ENCODE data around the gene MACROD2.

MACROD2 gene

DNA sequence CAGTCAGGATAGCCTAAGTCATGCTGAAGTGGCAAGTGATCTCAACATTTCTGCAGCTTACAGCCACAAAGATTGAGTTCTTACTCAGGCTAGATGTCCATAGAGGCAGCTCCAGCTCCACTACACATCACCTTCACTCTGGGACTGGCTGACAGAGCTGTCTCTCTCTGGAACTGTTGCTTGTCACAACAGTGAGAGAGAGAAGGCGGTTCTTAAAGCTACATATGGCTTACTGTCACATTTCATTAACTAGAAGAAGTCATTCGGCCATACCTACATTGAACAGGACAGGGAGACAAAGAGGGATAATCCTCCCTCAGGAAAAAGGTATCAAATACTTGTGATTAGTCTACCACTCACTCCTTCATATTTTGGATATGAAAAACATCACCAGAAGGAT is 1257.0 kb downstream of the MACROD2 start:
- no peak for TF ChIP-seq POLR2AphosphoS5 (IDR thresholded peaks at IDR 0.05; ENCODE audit: low read depth, low read length)
- no peak for TF ChIP-seq FOXP2 (optimal IDR thresholded peaks at IDR 0.05; ENCODE audit: borderline replicate concordance, extremely low read depth, extremely low read length, insufficient read depth)
- no peak for TF ChIP-seq TAF1 (IDR thresholded peaks at IDR 0.05; ENCODE audit: borderline replicate concordance, insufficient read depth, low read length)
- TF ChIP-seq, protein P1, sequence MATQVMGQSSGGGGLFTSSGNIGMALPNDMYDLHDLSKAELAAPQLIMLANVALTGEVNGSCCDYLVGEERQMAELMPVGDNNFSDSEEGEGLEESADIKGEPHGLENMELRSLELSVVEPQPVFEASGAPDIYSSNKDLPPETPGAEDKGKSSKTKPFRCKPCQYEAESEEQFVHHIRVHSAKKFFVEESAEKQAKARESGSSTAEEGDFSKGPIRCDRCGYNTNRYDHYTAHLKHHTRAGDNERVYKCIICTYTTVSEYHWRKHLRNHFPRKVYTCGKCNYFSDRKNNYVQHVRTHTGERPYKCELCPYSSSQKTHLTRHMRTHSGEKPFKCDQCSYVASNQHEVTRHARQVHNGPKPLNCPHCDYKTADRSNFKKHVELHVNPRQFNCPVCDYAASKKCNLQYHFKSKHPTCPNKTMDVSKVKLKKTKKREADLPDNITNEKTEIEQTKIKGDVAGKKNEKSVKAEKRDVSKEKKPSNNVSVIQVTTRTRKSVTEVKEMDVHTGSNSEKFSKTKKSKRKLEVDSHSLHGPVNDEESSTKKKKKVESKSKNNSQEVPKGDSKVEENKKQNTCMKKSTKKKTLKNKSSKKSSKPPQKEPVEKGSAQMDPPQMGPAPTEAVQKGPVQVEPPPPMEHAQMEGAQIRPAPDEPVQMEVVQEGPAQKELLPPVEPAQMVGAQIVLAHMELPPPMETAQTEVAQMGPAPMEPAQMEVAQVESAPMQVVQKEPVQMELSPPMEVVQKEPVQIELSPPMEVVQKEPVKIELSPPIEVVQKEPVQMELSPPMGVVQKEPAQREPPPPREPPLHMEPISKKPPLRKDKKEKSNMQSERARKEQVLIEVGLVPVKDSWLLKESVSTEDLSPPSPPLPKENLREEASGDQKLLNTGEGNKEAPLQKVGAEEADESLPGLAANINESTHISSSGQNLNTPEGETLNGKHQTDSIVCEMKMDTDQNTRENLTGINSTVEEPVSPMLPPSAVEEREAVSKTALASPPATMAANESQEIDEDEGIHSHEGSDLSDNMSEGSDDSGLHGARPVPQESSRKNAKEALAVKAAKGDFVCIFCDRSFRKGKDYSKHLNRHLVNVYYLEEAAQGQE (IDR thresholded peaks at IDR 0.05; ENCODE audit: insufficient read depth in 1 of 2, low read depth in 2 of 2, low read length in 2 of 2) = no peak
- TF ChIP-seq SIN3A (IDR thresholded peaks at IDR 0.05; ENCODE audit: borderline replicate concordance, insufficient read depth, low read length) = no peak

DNA sequence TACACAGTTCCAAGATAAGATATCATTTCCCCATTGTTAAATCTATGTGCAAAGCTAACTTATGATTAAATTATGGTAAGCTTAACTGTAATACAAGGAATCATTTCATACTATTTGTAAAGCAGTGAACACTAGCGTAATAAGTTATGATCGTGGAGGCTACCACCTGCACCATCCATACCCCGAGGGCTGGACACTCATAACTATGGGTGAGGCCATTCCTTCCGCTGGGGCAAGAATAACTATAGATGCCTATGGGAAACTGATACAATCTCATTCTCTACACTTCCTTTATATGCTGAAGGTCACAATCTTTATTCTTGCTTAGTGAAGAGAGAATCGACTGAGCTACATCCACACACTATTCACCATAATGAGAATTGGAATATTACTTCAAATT is 1258.1 kb downstream of the MACROD2 start:
- TF ChIP-seq POLR2AphosphoS5 (IDR thresholded peaks at IDR 0.05; ENCODE audit: low read depth, low read length) (no peak), SIN3A (IDR thresholded peaks at IDR 0.05; ENCODE audit: borderline replicate concordance, insufficient read depth, low read length) (no peak), TAF1 (IDR thresholded peaks at IDR 0.05; ENCODE audit: borderline replicate concordance, insufficient read depth, low read length) (no peak), FOXP2 (optimal IDR thresholded peaks at IDR 0.05; ENCODE audit: borderline replicate concordance, extremely low read depth, extremely low read length, insufficient read depth) (no peak)
- TF ChIP-seq, protein P1 (IDR thresholded peaks at IDR 0.05; ENCODE audit: insufficient read depth in 1 of 2, low read depth in 2 of 2, low read length in 2 of 2) = no peak

DNA sequence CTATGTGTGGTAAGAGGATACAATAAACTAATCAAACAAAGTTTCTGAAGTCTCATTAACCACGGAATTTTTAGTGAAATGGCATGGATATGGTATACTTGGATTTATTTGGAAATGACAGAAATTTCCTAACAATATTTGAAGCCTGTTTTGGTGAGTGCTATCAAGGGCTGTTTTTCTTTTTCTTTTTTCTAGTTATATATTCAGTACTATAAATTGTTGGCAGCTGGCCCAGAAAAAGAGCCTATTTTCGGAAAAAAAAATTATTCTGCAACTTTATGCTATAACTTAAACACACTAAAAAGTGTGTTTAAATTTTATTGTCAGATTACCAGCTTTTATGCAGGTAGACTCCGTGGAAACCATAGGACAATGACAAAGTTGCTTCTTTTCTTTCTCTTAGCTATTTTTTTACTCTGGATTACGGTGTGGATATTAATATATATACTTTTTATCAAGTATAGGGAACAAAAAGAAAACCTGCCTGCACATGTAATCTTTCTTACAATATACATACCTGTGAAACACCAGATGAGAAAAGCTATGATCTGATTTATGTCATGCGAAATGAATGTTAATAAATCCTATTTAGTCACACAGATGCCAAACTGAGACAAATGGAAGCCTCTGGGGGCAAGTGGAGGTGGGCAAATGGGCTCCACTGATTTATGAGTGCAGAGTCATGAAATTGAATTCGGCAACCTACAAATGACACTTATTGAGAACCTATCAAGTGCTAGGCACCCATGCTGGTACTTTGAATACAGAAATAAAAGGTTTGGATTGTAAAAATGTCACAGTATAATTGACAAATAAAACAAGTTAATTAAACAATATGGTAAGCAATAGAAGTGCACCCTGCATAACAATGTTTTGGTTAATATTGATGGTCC is 1261.6 kb downstream of the MACROD2 start:
- TF ChIP-seq TAF1 (IDR thresholded peaks at IDR 0.05; ENCODE audit: borderline replicate concordance, insufficient read depth, low read length) (no peak), FOXP2 (optimal IDR thresholded peaks at IDR 0.05; ENCODE audit: borderline replicate concordance, extremely low read depth, extremely low read length, insufficient read depth) (no peak), POLR2AphosphoS5 (IDR thresholded peaks at IDR 0.05; ENCODE audit: low read depth, low read length) (no peak), SIN3A (IDR thresholded peaks at IDR 0.05; ENCODE audit: borderline replicate concordance, insufficient read depth, low read length) (no peak)
- TF ChIP-seq, protein P1 (IDR thresholded peaks at IDR 0.05; ENCODE audit: insufficient read depth in 1 of 2, low read depth in 2 of 2, low read length in 2 of 2) = no peak

DNA sequence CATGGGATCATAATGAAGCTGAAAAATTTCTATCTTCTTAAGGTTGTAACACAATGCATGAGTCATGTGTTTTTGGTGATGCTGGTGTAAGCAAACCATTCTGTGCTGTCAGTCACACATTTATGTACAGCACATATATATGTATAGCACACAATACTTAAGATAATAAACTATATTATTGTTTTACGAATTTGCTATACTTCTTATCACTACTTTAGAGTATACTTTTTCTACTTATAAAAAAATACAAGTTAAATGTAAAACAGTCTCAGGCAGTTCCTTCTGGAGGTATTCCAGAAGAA is 1262.2 kb downstream of the MACROD2 start:
- TF ChIP-seq TAF1 (IDR thresholded peaks at IDR 0.05; ENCODE audit: borderline replicate concordance, insufficient read depth, low read length) (no peak), FOXP2 (optimal IDR thresholded peaks at IDR 0.05; ENCODE audit: borderline replicate concordance, extremely low read depth, extremely low read length, insufficient read depth) (no peak), POLR2AphosphoS5 (IDR thresholded peaks at IDR 0.05; ENCODE audit: low read depth, low read length) (no peak), SIN3A (IDR thresholded peaks at IDR 0.05; ENCODE audit: borderline replicate concordance, insufficient read depth, low read length) (no peak)
- TF ChIP-seq, protein P1 (IDR thresholded peaks at IDR 0.05; ENCODE audit: insufficient read depth in 1 of 2, low read depth in 2 of 2, low read length in 2 of 2) = no peak
